TTC549 (cell line): ENCODE measurements around the gene DOK4.
A peak's percentile ranks its signal among the peaks of the same experiment; 100 is the strongest.
"Not testable (repeated sequence)": the region's sequence is repeated elsewhere in the genome, so short reads cannot be mapped to it uniquely, and the experiment has no call there.

Source experiments
- FAIRE-seq: peaks from 2 replicates; lab custom pipeline; 2012; peaks lifted over from hg19 to GRCh38; lab: Jason Lieb, UNC

The DOK4 gene

DNA sequence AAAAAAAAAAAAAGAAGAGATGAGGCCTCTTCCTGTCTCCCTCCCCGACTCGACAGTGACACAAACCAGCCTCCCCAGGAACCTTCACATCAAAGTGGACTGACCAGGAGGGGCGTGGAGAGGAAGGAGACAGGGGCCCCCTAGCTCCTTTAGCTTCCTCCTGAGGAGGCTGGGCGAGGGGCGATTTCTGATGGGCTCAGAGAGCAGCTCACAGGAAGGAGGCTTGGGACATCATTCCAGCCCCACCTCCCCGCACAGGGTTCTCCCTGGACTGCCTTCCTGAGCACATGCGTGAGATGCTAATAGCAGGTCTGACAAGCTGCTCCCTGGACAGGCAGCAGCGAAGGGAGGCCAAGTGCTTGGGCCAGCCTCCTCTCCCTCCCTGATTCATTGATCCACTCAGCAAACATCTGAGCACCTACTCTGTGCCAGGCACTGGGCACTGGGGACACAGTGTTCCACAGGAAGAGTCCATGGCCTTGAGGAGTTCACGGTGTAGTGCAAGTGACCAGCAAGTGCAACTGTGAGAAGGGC is 14.4 kb upstream of the DOK4 start:
- FAIRE-seq: no peak

DNA sequence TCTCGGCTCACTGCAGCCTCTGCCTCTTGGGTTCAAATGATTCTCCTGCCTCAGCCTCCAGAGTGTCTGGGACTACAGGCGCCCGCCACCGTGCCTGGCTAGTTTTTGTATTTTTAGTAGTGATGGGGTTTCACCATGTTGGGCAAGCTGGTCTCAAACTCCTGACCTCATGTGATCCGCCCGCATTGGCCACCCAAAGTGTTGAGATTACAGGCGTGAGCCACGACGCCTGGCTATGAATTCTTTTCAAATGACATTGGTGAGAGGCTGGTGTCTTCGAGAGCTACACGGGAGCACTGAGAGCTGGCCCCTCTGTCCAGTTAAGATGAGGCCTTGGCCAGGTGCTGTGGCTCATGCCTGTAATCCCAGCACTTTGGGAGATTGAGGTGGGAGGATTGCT is 13.6 kb upstream of the DOK4 start:
- not testable (repeated sequence) for FAIRE-seq

DNA sequence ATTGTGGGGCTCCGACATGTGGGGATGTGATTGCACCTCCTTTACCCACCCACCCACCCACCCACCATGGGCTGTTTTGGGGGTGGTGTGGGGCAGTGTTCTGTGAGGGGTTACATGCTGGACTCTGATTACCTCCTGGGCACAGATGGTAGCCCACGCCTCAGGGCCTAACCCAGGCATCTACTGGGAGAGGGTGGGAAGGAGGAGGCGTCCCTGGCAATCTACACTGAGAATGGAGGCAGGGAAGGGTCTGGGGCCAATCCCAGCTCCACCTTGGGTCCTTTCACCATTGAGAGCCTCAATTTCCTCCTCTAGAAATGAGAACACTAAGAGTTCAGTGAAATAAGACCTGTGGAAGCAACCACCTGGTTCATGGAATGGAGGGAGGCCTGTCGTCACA is 11.7 kb upstream of the DOK4 start:
- FAIRE-seq: no peak

DNA sequence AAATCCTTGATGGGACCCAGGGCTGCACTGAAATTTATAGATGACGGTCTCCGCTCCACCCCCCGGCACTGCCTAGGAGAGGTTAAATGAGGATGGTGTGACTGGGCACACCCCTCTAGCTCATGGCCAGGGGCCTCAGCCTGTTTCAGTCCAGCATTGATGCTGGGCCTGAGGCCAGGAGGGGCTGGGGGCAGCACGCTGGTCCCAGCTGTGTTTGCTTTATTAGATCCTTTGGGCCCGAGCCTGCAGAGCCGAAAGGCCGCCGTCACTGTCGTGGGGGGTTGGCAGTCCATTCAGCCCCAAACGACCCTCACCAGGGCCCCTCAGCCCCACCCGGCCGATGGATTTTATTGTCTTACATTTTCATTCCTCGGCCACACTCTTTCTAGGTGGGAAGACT is 10.8 kb upstream of the DOK4 start:
- FAIRE-seq: no peak

DNA sequence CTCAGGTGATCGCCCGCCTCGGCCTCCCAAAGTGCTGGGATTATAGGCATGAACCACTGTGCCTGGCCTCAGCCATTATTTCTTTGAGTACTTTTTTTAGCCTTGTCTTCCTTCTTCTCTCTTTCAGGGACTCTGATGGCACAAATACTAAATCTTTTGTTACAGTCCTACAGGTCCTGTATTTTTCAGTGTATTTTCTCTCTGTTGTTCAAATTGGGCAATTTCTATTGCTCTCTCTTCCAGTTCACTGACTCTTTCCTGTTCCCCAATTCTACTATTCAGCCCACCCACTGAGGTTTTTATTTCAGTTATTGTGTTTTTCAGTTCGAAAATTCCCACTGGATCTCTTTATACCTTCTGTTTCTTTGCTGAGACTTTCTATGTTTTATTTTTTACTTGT is 7.5 kb upstream of the DOK4 start:
- no peak for FAIRE-seq

DNA sequence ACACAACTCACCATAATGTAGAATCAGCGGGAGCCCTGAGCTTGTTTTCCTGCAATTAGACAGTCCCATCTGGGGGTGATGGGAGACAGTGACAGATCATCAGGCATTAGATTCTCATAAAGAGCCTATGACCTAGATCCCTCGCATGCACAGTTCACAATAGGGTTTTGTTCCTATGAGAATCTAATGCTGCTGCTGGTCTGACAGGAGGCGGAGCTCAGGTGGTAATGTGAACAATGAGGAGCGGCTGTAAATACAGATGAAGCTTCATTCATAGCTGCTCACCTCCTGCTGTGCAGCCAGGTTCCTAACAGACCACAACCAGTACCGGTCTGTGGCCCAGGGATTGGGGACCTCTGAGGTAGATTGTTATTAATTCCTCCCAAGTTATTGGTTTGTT is 2.9 kb upstream of the DOK4 start:
- FAIRE-seq: no peak

DNA sequence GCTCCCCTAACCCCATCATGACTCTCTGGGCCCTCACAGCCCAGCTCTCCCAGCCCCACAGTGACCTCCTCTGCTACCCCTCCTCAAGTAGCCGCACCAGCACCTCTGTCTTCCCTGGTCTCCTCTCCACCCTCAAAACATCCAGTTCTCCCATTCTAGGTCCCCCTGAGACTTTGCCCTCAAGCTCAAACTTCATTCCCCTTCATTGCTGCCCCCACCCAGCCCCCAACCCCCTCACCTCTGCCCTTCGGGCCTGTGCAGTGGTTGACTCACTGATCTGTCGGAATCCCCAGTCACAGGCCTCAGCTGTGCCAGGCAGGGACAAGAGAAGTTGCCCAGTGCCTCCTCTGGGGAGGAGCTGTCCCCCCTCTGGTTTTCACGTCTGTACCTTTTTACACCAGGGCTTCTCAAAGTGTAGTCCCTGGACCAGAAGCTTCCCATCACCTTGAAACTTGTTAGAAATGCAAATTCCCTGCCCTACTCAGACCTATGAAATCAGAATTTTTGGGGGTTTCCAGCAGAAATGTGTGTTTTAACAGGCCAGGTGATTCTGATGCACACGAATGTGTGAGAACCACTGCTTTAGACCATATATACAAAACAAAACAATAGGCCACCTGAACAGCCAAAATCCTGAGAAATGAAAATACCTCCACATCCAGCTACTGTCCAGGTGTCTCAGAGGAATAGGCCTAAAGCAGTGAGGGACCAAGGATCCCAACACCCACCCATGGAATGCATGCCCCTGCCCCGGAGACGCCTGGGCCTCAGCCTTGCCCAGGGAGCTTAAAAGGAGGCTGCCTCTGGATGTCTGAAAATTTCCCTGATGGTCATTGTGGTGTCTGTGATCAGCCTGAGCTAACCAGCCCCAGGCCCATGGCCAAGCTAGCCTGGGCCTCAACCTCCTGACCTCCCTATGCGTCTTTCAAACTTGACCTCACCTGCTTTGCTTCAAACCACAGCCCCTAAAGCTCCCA is 853 bp upstream of the DOK4 start:
- no peak for FAIRE-seq

DNA sequence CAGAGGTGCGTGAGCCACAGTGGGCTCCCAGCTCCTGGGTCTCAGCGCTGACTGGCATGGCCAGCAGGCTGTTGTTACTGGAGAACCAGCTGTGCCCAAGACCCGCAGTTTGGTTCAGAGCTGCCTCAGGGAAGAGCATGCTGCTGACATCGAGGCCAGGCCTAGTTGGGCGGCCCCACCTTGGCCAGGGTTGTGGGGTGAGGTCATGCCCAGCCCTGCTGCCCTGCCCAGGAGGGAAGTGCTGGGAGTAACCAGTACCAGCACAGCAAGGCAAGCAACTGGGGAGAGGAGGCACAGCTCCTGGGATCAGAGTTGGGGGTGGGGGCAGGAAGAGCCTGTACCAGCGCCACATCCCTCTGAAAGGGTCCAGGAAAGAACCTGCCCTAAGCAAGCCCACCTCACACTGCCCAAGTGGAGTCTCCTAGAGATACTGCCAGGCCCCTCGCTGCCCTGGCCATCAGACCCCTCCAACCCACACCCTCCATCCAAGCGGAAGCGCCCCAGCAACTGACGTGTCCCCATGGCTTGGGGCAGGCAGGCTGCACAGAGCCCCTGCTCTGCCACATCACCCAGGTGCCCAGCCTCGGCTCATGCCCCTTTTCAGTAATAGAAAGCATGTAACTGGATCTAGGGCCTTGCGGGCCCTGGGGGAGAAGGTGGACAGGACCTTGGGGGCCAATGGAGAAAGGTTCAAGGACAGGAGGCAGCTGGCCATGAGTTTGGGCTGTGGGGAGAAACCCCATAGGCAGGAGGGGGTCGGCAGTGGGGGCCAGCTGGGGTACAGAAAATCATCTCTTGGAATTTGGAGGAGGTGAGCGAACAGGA is 990 bp downstream of the DOK4 start:
- FAIRE-seq: no peak

DNA sequence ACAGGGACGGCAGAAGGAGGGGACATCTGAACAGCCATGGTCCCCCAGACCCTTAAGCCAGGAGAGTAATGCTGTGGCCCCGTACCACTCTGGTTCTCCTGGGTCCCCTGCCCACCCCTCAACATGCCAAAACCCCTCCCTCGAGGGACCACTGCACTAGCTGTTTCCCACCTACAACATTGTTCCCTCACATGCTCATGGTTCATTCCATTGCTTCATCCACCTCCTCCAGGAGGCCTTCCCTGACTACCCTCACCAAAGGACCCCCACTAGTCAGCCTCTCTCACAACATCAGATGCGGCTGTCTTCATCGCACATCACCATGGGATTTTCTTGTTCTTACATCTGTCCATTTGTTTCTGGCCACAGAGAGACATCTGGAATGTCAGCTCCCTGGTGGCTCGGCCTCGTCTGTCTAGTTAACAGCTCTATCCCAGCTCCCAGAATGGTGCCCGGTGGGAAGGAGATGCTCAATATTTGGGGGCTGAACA is 1.7 kb downstream of the DOK4 start:
- FAIRE-seq: no peak

DNA sequence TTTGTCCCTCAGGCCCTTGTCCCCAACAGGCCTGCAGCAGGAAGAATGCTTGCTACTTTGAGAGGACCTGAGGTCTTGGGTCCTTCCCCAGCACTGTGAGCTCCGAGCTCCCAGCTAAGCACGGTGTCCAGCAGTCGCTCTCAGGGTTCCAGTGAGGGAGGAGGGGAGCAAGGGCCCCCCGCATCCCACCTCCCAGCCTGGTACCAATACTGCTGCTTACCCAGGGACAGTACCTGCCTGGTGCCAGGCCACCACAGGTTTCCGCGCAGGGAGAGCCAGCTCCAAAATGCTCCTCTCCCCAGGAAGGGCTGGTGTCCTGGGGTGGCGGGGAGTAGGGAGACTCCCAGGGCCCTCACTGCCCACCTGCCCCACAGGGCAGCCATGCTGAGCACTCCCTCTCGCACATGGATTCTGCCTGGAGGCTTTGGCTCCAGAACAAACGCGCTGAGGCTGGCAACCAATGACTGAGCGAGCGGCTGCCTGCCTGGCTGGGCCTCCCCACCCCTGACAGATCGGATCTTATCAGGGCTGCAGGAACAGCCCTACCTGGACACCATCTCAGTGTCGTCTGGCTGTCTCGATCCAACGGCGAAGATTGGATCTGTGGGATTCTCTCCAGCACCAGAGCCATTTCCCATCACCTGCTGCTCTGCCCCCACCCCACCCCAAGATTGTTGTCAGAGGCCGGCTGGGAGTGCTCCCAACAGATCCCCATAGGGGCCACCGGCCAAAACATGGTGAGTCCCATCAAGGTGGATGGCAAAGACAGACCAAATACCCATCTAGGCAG is 2.4 kb downstream of the DOK4 start:
- no peak for FAIRE-seq

DNA sequence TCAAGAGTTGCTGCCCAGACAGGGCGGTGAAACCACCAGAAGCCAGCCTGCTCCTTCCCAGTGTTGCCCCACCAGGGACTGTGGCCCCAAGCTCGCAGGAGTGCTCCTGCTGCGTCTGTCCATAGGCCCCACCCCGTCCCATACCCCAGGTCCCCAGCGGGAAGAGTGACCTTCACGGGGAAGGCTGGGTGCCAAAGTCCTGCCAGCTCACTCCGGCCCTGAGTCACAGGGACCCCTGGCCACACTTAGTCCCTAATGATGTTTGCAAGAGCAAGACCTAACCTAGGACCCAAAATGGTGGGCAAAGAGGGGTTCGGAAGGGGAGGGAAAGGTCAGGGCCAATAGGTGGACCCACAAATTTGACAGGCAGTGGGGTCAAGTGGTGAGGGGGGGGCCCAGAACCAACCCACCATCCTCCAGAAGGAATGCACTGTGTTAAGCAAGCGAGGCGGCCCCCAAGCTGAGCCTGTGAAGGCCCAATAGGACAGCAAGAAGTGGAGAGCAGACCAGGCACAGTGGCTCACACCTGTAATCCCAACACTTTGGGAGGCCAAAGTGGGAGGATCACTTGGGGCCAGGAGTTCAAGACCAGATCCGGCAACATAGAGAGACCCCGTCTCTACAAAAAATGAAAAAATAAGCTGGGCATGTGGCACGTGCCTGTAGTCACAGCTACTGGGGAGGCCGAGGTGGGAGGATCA is 3.3 kb downstream of the DOK4 start:
- FAIRE-seq: no peak

DNA sequence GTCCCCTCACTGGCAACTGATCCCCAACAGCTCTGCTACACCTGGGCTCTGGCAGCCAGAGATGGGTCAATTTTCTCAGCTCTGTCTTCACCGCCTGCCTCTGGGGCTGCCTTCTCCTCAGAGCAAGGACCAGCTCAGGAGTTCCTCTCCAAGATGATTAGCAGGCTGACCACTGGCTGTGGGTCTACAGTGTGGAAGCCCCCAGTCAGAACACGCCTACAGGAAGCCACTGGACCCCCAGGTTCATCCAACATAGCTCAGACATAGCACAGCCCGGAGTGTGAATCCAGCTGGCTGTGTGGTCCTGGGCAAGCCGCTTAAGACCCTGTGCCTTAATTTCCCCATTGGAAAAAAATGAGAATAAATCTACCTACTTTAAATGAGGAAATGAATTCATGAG is 4.9 kb downstream of the DOK4 start:
- no peak for FAIRE-seq

DNA sequence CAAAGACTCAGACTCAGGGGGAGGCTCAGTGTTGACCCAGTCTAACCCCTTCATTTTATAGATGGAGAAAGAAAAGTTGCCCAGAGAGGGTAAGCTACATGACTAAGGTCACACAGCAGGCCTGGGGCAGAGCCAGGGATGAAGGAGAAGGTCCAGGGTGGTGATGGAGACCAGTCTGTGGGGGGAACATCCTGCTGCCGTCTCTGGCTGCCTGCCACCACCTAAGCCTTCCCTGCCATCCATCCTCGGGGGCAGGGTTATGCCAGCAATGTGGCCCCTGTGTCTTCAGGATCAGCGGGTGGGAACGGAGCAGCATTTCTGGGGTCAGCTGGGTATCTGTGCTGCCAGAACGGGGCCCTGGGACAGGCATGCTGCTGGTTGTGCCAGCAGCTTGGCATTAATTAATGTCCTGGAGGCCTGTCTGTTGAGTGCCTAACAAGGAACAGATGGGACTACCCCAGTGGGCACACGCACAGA is 5.5 kb downstream of the DOK4 start:
- no peak for FAIRE-seq

DNA sequence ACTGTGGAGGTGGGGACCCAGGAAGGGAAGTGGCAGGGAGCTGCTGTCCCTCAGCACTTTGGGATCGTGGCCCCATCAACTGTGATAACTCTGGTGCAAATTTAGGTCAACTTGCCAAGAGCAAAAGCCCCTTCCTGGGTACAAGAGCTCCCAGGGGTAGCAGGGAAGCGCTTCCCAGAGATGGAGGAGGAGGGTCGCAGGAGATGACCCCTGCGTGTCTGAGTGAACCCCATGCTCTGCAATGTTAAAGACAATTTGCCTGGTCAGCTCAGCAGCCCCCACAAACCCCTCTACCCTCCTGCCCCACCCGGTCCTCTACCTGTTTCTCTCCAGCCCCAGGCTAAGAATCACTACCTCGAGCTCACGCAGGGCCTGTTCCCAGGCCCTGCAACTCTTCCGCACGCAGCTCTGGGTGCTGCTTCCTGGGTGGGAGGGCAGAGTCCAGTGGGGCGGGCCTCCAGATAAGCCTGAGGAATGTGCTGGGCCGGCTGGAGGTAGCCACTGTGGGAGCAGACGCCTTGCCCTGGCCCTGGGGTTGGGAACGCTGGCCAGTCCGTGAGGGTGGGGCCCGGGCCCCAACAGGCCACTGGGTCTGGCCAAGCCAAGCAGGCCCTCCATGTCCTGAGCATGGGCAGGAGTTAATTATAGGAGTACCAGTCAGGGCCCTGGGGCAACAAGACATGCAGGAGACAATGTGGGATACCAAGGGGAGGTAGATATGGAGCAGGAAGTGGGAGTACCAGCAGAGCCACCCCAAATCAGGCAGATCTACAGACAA is 6.1 kb downstream of the DOK4 start:
- no peak for FAIRE-seq

DNA sequence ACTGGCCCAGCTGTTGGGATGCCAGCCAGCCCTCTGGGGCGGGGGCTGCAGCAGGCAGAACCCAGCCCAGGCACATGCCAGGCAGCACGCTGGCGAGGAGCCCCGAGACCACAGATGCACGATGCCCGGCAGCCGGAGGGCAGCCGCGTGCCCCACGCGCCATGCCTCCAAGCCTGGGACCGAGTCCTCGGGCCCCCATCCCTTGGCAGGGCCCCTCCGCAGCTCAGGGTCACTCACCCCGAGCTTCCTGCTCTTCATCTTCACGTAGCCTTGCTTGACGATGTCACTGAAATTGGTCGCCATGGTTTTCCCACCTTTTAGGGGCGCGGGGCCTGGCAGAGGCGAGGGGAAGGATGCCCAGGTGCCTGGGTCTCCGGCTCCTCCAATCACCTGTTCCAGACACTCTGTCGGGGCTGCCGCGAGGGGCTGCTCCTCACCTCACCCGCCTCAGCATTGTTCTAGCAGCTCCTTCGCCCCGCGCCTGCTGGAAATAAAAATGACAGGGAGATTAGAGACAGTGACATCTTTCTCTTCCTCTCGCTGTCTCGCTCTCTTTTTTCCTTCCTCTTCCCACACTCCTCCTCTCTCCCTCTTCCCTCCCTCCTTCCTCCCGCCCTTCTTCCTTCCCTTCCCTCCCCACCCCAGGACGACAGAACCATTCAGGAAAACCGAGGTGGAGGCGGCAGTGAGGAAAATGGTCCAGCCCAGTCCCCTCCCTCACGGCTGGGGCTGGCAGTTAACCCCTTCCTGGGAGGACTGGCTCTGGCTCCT is 6.9 kb downstream of the DOK4 start:
- FAIRE-seq: peak; percentile 36

DNA sequence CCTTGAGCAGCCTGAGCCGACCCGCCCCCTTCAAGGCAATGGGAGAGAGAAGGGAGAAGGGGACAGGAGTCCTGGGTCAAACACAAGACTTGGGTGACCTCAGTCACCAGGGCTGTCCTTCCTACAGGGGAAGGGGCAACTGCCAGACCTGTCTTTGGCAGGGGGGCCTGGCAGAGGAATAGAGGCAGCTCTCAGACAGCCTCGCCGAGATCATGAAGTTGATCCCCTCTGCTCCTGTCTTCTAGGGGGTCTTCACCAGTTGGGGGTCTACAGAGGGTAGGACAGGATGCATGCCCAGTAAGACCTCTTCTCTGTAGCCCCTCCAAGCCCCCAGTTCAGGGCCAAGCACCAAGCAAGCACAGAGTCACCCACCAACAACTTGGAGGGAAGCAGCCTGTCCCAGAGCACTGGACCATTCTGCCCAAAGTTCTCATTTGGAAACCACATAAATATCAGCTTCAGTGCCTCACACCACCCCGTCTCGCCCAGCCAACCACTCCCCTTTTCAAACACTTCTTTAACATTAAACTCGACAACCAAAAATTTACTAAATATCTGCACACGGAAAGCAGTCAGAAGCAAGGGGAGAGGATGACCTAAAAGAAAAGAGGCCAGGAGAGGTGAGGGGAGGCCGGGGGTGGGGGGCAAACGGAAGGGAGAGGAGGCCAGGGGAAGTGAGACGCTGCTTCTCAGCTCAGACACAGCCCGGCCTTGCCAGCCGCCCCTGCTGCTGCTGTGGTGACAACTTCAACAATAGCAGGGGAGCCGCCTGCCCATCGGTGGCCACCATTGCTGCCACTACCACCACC is 7.7 kb downstream of the DOK4 start:
- no peak for FAIRE-seq

DNA sequence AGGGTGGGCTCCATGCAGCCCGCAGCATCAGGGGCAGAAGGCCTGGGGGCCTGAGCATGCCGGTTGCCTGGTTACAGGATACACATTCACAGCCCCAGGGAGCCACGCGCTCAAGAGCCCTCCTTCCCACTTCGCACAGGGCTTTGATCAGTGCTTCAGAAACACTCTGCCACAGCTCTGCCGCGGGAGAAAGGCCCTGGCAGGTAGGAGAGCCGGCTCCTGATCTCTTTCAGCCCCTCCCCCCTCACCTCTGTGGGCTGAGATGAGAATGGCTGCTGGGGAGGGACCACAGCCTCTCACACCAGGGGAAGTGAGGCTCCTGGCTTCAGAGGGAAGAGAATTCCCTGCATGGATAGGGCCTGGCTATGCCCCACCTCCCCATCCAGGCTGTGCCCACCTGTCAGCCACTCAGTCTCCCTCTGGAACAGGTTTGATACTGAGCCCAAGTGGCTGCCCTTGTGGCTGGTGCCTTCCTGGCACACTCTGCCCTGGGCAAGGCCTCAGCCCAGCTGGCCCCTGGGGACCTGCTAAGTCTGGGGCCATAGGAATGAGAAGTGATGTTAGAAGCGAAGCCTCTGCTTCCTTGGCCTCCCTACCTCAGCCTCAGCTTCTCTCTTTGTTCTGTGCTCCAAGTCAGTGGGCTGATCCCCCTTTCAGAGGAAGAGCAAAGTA is 8.6 kb downstream of the DOK4 start:
- no peak for FAIRE-seq
